ENCODE results near the gene GNAI2.
A peak's percentile ranks its signal among the peaks of the same experiment; 100 is the strongest.

Gene GNAI2

DNA sequence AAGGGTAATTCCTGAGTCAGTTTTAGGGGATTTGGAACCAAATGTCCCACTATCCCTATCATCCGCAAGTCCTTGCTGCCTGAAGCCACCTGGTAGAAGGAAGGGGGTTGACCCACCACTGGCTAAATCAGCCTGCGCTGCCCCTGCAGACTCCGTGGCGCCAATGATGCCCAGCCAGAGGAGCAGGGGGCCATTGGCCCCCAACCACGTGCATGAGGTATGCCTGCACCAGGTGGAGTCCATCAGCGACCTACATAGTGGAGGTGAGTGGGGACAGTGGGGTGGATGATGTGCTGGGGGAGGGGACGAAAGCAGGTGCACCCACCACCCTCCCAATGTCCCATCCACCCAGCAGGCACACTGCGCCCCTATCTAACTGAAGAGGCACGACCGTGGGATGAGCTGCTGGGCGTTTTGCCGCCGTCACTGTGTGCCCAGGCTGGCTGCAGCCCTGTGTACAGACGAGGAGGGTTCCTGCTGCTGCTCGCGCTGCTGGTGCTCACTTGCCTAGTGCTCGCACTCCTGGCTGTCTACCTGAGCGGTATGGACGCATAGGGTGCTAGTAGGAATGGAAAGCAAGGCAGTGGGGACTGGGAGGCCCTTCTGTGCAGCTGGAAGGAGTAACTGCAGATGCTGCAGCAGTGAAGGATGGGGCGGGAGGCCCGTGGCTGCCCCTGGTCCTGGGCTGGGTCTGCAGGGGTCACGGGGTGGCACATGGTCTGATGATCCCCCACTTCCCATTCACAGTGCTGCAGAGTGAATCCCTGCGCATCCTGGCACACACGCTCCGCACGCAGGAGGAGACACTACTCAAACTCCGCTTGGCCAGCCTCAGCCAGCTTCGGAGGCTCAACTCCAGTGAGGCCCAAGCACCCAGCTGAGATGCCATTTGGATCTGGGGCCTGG is 50.6 kb downstream of the GNAI2 start:
- DNase-seq, result no peak

GRCh38 chr3:50287262-50287661 is 51.3 kb downstream of the GNAI2 start:
- DNase-seq, result no peak

DNA sequence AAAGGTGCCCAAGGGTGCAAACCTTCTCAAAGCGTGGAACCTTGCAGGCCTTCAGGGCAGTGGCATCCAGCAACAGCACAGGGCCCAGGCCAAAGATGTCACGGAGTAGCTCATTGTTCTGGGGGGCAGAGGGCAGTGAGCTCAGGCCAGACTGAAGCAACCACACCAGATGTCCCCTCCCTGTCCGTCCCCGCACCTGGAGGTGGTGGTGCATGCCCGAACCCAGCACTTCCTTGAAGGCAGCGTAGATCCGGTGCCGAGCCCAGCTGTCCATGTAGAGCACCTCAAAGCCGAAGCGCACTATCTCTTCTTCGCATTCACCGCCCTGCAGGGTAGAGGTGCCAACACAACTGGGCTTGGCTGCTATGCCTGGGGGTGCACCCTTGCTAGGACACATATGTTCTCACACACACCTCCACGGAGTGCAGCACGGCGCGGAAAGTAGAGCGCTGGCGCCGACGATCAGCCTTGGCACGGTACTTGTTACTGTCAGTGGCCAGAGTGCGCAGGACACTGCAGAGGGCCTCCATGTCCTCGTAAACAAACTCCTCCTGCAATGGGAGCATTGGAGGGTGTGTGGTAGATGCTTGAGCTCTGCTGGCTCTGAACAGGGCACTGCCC is 52.5 kb downstream of the GNAI2 start:
- DNase-seq, result no peak

DNA sequence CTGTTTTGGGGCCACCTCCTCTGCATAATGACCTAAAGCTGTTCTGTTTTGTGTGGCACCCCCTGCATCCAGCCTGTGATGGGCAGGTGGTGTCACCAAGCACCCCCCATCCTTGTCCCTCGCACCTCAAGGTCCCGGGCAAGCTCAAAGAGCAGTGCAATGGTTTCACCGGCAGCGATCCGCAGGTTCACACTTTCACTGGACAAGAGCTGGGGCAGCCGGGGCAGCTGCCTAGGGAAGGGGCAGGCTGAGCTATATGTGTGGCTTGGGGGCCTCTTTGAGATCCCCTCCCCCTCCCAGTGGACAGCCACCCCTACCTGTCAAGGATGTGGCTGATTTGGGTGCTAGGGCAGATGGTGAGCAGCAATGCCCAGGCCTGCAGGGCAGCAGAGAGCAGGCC is 53.1 kb downstream of the GNAI2 start:
- no peak for DNase-seq

GRCh38 chr3:50290161-50290641 is 54.2 kb downstream of the GNAI2 start:
- no peak for DNase-seq

GRCh38 chr3:50292159-50293078 is 56.4 kb downstream of the GNAI2 start, which contains the start of gene IFRD2:
Gene IFRD2 (minus strand): TSS chr3:50292429. CDS start chr3:50292274, 155 bp downstream.
- DNase-seq, result peak; percentile 96

DNA sequence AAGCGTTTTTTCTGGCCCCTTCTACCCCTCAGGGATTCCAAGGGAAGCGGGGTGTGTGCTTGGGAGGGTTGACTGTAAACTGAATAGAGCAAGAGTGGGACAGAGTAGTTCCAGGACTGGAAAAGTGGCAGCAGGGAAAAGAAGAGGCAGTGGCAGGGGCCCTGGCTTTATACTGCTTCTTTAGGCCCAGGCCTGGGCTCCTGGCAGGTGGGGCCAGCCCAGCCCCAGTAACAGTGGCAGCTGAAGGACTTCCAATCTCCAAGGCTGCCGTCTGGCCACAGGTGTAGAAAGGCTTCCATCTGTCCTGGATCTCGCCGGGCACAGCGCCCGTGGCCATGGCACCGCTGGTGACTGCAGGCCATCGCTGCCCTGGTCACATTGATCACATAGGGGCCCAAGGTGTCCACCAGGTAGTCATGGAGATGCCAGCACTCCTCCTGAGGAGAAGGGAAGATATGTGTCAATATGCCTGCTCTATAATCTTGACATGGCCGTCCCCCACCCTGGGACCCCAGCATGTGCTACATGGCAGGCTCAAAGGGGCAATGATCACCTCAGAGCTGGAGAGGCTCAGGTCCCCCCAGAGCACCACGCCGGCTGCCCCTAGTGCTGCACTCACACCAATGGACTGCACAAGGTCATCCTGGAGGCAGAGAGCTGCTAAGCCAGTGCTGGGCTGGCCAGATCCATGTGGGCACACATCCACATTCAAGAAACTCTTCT is 57.2 kb downstream of the GNAI2 start:
- no peak for DNase-seq

DNA sequence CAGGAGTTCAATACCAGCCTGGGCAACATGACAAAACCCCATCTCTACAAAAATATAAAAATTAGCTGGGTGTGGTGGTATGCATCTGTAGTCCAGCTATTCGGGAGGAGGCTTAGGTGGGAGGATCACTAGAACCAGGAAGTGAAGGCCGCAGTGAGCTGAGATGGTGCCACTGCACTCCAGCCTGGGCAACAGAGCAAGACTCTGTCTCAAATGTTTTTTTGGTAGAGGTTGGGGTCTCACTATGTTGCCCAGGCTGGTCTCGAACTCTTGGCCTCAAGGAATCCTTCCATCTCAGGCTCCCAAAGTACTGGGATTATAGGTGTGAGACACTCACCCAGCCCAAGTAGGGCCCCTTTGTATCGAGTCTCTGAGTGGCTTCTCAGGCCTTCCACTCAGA is 58.1 kb downstream of the GNAI2 start:
- DNase-seq, result no peak

DNA sequence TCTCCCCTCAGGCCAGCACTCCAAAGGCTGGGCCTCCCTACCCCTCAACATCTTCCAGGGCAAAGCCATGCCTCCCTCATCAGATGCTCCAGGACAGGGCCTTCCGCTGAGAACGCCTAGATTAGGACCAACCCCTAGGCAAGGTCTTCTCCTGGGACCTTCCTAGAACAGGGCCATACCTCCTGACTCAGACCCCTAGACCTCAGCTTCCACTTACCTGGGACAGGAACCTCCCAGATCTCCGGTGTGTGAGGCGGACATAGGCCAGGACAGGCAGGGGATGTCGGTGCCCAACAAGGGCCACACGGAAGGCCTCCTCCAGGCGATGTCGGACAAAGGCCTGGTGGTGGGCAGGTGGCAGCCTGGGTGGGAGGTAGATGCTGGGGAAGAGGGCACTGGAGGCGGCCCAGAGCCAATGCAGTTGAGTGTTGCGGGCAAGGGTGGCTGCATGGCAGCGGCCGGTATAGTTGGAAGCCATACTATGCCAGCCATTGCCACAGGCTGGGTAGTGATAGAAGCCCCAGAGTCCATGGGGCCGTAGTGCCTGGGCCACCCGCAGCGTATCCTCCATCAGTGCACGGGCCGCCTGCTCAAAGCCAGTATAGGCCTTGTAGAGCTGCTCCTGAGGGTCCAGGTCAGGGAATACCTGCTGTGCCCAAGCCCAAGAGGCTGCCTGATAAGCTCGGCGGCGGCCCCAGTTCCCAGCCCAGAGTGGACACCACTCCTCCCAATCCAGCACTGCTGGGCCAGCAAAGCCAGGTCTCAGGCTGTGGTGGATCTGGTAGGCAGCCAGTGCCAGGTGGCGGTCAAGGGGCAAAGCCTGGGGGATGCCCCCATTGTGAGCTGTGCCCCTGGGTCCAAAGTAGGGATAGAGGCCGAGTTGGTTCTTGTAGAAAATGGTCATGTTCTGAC is 58.7 kb downstream of the GNAI2 start:
- DNase-seq, result no peak

- no peak for DNase-seq
Measured at GRCh38 chr3:50295553-50296431, 59.8 kb downstream of the GNAI2 start.

GRCh38 chr3:50296721-50297383 is 60.8 kb downstream of the GNAI2 start:
- no peak for DNase-seq

DNA sequence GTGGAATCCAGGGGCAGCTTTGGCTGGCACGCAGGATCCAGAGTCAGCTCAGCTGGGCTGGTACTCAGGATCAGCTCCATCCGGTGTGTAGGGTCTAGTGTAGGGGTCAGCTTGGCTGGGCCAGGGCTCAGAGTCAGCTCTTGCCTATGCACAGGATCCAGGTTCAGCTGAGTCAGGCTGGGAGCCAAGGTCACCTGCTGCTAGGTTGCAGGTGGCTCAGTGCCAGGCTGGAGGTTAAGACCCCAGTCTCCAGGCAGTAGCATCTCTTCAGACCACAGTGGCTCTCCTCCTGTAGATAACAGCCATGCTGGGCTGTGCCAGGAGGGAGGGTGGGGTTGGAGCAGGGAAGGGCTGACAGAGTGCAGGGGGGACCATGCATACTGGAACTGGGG is 61.4 kb downstream of the GNAI2 start:
- DNase-seq, result no peak

- no peak for DNase-seq
Measured at GRCh38 chr3:50297896-50298725, 62.1 kb downstream of the GNAI2 start.

DNA sequence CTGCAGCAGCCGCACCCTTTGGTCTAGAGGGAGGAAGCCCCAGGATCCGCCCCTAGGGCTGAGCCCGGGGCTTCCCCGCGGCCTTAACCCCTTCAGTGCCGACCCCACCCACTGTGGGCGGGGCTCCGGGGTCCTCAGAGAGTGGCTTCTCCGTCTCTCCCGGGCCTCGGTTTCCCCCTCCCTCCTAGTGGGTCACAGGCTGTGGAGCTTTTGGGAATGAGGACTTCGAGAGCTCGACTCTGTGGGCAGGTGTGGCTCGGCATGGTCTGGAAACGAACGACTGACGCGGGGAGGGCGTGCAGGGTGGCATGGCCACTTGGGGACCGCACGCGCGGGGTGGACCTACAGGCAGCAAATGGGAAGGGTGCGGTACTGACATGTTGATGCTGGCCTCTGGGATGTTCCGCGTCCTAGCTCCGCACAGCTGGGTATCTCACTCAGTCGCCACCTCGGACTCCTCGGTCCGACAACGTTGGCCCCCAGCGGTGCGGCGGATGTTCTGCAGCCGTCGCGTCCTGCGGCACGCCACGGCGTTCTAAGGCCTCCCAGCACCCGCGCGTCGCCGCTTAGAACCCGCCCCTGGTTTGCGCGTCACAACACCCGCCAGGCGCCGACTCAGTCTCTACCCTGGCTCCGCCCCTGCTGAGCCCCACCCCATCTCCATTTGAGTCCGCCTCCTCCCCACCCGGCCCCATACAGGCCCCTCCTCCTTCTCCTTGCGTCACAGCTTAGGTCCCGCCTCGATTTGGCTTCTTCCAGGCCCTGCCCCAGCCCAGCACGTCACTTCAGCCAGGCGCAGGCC is 63.0 kb downstream of the GNAI2 start, which contains the start of the genes HYAL3 and NAA80:
Gene HYAL3, minus strand, starts transcription at position 570 of the 802 bp plus-strand sequence. CDS start 3,803 bp downstream, outside the sequence.
Gene NAA80, minus strand, starts transcription at position 570 of the 802 bp plus-strand sequence. CDS start 1,942 bp downstream, outside the sequence.
- peak; percentile 99 for DNase-seq

DNA sequence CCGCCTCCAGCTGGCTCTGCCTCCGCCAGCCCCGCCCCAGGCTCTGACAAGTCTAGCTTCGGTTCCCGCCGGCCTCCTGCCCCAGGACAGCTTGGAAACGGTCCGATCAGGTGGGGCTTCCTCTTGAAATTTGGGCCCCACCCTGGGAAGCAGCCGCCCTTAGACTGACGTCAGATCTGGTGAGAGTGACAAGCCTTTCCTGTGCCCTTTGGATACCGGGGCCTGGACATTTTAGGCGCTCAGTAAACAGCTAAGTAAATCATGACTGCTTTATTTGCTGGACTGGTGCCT is 63.6 kb downstream of the GNAI2 start:
- DNase-seq, result no peak

DNA sequence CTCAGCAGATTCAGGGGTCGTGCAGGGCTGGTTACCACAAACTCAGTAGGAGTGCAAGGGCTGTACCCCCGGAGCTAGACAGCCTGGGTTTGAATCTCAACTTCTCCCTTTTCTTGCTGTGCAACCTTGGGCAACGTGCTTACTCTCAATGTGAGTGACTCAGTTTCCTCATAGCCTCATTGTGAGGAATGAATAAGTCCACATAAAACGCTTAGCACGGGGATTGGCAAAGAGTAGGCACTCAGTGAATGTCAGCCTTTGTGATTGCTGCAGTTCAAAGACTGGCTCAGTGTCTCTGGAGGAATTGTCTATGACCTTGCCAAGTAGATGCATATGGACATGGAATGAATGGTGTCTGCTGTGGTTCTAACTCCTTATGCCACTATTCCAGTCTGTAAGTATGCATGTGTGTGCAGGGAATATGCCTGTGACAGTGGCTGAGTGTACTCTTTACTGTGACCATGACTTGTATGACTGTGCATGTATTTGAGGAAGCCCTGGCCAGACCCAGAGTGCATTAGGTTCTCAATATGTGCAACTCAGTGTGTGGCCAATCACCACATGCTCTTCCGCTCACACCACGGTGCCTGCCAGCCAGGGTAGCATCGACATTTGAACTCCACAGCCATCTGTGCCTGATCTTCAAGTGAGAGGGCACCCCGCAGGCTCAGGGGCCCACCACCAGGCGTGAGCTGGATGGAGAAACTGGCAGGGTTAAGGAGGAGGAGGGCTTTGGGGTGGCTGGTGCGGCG is 64.1 kb downstream of the GNAI2 start:
- no peak for DNase-seq

All from activated naive CD4-positive, alpha-beta T cell treated with Interleukin-2 at 50 U/mL for 16 hours (primary cell).